Aortic smooth muscle cell (primary cell): ENCODE results near the gene SLC25A29. TPM values are rescaled to one million over a fixed set of nuclear protein-coding genes. Genes with fewer than 3 reads are reported as not detected.

ENCODE experiments used
- total RNA-seq: library from RNA; depleted of rRNA; stranded (reverse); fragments of >200 nt; gene quantifications from 2 replicates; pipeline ENCODE4 v1.2.3, GENCODE V29; 2014

Gene SLC25A29
- 18.0 and 25.1 TPM in 2 replicates for total RNA-seq

GRCh38 chr14:100306101-100306997 lies at the start of gene SLC25A29:
Gene SLC25A29 (minus strand): TSS chr14:100306444. CDS start chr14:100306232, 212 bp downstream.

GRCh38 chr14:100323121-100323941 lies 17.1 kb upstream of the SLC25A29 start, which contains the start of gene SLC25A47:
Gene SLC25A47 (plus strand): TSS chr14:100323339. CDS start chr14:100323415, 76 bp downstream.

Other genes starting within 250 kb of the SLC25A29 start
- 11.6 and 12.9 TPM in 2 replicates for gene EVL, start 241.0 kb downstream of the SLC25A29 start, total RNA-seq
- gene DEGS2, start 146.8 kb downstream of the SLC25A29 start, total RNA-seq: under 0.01 TPM in 1 of 2 replicates, not detected in the other
- 32.5 and 35.1 TPM in 2 replicates for gene YY1, start 67.3 kb downstream of the SLC25A29 start, total RNA-seq
- not detected in 2 replicates for gene SLC25A47, start 16.9 kb upstream of the SLC25A29 start, total RNA-seq
- 19.0 and 25.0 TPM in 2 replicates for gene WDR25, start 70.0 kb upstream of the SLC25A29 start, total RNA-seq